Measurements from ENCODE around the gene ZNF474. TPM values are rescaled to one million over a fixed set of nuclear protein-coding genes. Genes with fewer than 3 reads are reported as not detected.

Gene ZNF474
- polyA plus RNA-seq, 1 donor from 2014 or later = 0.35 TPM

GRCh38 chr5:122175852-122176251 lies 46.5 kb downstream of the ZNF474 start:
- Mint-ChIP-seq H3K4me1 (no peaks in the 10 kb centered on the region), H3K9me3 (no peaks in the 10 kb centered on the region), H3K27ac (no peak overlapping the region), H3K27me3 (peaks cover 2% of the 10 kb centered on the region), H3K4me3 (no peak overlapping the region), H3K36me3 (no peaks in the 10 kb centered on the region)

DNA sequence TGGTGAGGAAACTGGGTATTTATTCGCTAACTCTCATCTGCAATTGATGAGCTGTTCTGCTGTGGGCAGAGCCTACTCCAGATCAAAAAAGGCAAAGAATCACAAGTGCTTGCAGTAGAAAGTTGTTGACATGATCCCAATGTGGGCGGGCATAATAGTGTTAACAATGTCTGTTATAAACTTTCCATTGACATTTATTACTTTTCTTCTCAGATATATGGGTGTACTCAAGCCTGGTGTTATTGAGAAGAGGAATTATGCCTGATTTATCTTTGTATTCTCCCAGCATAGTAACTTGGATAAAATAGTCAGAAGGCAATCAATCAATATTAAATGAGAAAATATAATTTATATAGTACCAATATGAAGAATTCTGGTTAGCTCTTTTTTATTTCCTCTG lies 47.8 kb downstream of the ZNF474 start:
- Mint-ChIP-seq H3K27me3 (peaks cover 6% of the 10 kb centered on the region), H3K9me3 (no peaks in the 10 kb centered on the region), H3K36me3 (no peaks in the 10 kb centered on the region), H3K4me3 (no peak overlapping the region), H3K27ac (no peak overlapping the region), H3K4me1 (no peaks in the 10 kb centered on the region)

- Mint-ChIP-seq H3K4me3 (no peak overlapping the region), H3K9me3 (no peaks in the 10 kb centered on the region), H3K27me3 (peaks cover 9% of the 10 kb centered on the region), H3K4me1 (no peaks in the 10 kb centered on the region), H3K27ac (no peak overlapping the region), H3K36me3 (no peaks in the 10 kb centered on the region)
Observed at GRCh38 chr5:122179701-122180100, 50.4 kb downstream of the ZNF474 start.

- no peak overlapping the region for H3K27ac Mint-ChIP-seq
Observed at GRCh38 chr5:122180146-122180712, 50.9 kb downstream of the ZNF474 start.

DNA sequence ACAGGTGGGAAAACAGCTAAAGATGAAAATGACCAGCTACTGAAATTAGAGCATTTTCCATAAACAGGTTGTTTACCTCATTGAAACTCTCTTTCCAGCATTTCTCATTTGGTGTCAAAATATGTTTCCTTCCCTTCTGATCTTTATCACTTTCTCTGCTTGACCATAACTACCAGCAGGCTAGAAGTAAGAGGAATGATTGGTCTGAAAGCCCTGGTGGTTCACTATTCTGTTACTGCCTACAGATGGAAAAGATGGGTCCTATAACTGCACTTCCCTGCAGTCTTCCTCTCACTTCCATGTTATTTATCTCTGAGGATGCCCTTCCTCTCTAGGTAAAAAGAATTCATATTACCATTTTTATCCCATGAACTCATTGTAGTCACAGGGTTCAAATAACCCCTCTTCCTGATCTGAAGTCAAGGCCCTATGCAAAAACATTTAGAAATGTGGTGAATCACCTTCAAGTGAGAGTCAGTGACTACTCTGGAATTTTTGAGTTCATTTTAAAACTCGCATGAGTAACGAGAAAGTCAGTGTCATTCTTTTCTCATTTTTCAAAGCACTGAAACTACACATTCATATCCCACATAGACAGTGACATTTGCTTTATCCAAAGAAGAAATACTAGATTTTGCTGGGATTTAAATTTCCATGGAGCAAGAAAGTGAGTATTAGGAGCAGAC lies 51.7 kb downstream of the ZNF474 start:
- Mint-ChIP-seq H3K9me3 (peaks cover 0 to 3% (median 3%) of the 10 kb centered on the region in 3 donors), H3K27ac (no peak overlapping the region), H3K4me3 (no peak overlapping the region), H3K27me3 (peaks cover 9% of the 10 kb centered on the region), H3K36me3 (no peaks in the 10 kb centered on the region), H3K4me1 (no peaks in the 10 kb centered on the region)

More at GRCh38 chr5:122180146-122180712, 50.9 kb downstream of the ZNF474 start:
- H3K4me1 Mint-ChIP-seq = no peaks in the 10 kb centered on the region
- no peaks in the 10 kb centered on the region for H3K36me3 Mint-ChIP-seq
- no peaks in the 10 kb centered on the region for H3K9me3 Mint-ChIP-seq
- no peak overlapping the region for H3K4me3 Mint-ChIP-seq
- peaks cover 9% of the 10 kb centered on the region for H3K27me3 Mint-ChIP-seq

DNA sequence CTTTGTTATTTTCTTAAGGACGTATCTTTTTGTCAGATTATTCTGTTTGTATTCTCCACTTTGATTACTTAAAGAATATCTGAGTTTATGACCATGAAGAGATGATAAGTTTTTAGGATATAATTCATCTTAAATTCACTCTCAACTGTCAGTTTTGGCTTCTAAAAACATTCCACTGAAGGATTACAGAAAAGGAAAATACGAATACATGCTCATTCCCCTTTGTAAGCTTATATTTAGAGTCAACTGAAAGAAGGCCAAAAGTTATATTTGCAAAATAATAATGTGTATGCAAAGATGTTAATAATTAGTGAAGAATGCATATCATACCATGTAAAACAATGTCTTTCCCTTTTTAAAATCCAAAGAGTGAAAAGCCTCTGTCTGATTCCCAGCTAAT lies 52.5 kb downstream of the ZNF474 start:
- H3K27ac Mint-ChIP-seq = no peak overlapping the region
- H3K4me3 Mint-ChIP-seq = no peak overlapping the region
- peaks cover 0 to 3% (median 3%) of the 10 kb centered on the region in 3 donors for H3K9me3 Mint-ChIP-seq
- no peaks in the 10 kb centered on the region for H3K4me1 Mint-ChIP-seq
- H3K27me3 Mint-ChIP-seq = peaks cover 11% of the 10 kb centered on the region
- no peaks in the 10 kb centered on the region for H3K36me3 Mint-ChIP-seq

GRCh38 chr5:122182491-122182921 lies 53.2 kb downstream of the ZNF474 start:
- Mint-ChIP-seq H3K9me3 (peaks cover 0 to 3% (median 3%) of the 10 kb centered on the region in 3 donors), H3K27me3 (peaks cover 11% of the 10 kb centered on the region), H3K4me3 (no peak overlapping the region), H3K27ac (no peak overlapping the region), H3K4me1 (no peaks in the 10 kb centered on the region), H3K36me3 (no peaks in the 10 kb centered on the region)

- no peaks in the 10 kb centered on the region for H3K36me3 Mint-ChIP-seq
- no peak overlapping the region for H3K4me3 Mint-ChIP-seq
- peaks cover 11% of the 10 kb centered on the region for H3K27me3 Mint-ChIP-seq
- no peaks in the 10 kb centered on the region for H3K4me1 Mint-ChIP-seq
- H3K9me3 Mint-ChIP-seq = peaks cover 0 to 3% (median 3%) of the 10 kb centered on the region in 3 donors
- no peak overlapping the region for H3K27ac Mint-ChIP-seq
Observed at GRCh38 chr5:122183098-122183787, 53.9 kb downstream of the ZNF474 start.

DNA sequence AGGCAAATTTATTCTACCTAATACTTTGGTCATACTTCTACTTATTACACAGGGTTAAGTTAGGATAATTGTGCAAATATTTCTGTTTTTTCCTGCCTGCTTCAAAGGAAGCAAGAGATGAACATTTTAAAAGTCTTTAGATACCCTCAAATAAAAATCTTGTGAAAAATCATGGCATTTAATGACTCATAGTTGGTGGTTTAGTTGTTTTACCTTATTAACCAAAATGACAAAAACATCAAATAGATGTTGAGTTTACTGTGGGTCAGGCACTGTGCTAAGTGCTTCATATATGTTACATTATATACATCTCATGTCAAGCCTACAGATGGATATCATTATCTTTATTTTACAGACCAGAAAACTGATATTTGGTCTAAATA lies 54.4 kb downstream of the ZNF474 start:
- H3K9me3 Mint-ChIP-seq = peaks cover 0 to 3% (median 3%) of the 10 kb centered on the region in 3 donors
- no peak overlapping the region for H3K27ac Mint-ChIP-seq
- H3K4me3 Mint-ChIP-seq = no peak overlapping the region
- H3K4me1 Mint-ChIP-seq = no peaks in the 10 kb centered on the region
- no peaks in the 10 kb centered on the region for H3K36me3 Mint-ChIP-seq
- peaks cover 11% of the 10 kb centered on the region for H3K27me3 Mint-ChIP-seq

GRCh38 chr5:122184676-122185255 lies 55.4 kb downstream of the ZNF474 start:
- H3K36me3 Mint-ChIP-seq = no peaks in the 10 kb centered on the region
- peaks cover 0 to 3% (median 3%) of the 10 kb centered on the region in 3 donors for H3K9me3 Mint-ChIP-seq
- H3K4me3 Mint-ChIP-seq = no peak overlapping the region
- no peaks in the 10 kb centered on the region for H3K4me1 Mint-ChIP-seq
- no peak overlapping the region for H3K27ac Mint-ChIP-seq
- peaks cover 14% of the 10 kb centered on the region for H3K27me3 Mint-ChIP-seq

GRCh38 chr5:122187426-122187825 lies 58.1 kb downstream of the ZNF474 start:
- no peaks in the 10 kb centered on the region for H3K4me1 Mint-ChIP-seq
- no peak overlapping the region for H3K27ac Mint-ChIP-seq
- peaks cover 0 to 3% (median 3%) of the 10 kb centered on the region in 3 donors for H3K9me3 Mint-ChIP-seq
- no peaks in the 10 kb centered on the region for H3K36me3 Mint-ChIP-seq
- no peak overlapping the region for H3K4me3 Mint-ChIP-seq
- peaks cover 19% of the 10 kb centered on the region for H3K27me3 Mint-ChIP-seq

GRCh38 chr5:122190156-122190555 lies 60.8 kb downstream of the ZNF474 start:
- no peak overlapping the region for H3K27ac Mint-ChIP-seq
- H3K9me3 Mint-ChIP-seq = peaks cover 0 to 3% (median 3%) of the 10 kb centered on the region in 3 donors
- peaks cover 21% of the 10 kb centered on the region for H3K27me3 Mint-ChIP-seq
- no peaks in the 10 kb centered on the region for H3K36me3 Mint-ChIP-seq
- peaks cover 0 to 3% (median 2%) of the 10 kb centered on the region in 3 donors for H3K4me1 Mint-ChIP-seq
- H3K4me3 Mint-ChIP-seq = no peak overlapping the region

- Mint-ChIP-seq H3K4me1 (peaks cover 0 to 3% (median 2%) of the 10 kb centered on the region in 3 donors), H3K36me3 (no peaks in the 10 kb centered on the region), H3K27ac (no peak overlapping the region), H3K9me3 (no peaks in the 10 kb centered on the region), H3K27me3 (peaks cover 21% of the 10 kb centered on the region), H3K4me3 (no peak overlapping the region)
Observed at GRCh38 chr5:122192497-122193496, 63.5 kb downstream of the ZNF474 start.

DNA sequence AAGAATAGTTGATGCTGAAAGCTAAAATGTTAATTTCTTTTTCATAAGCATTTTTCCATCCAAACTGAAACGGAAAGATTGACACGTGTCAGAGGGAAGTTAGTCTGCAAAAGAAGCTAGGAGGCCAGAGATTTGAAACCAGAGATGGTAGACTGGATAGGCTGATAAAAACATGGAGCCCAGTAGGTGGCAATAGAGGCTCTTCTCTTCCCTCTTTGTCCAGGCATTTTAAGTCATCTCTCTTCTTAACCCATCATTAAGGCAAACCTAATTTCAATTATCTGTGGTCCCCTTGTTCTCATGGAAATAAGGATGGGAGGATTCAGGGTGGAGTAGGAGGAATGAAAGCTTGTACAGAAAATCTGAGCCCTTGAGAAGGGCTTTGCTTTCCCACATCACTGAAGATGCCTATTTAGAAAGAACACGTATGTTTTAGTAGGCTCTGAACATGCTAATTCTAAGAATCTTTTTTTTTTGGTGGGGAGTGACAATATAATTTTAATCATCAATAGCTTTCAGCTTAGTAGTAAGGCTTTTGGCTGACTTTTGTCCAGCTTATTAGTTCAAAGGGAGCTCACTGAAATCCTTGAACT lies 66.6 kb downstream of the ZNF474 start:
- Mint-ChIP-seq H3K27me3 (peaks cover 14% of the 10 kb centered on the region), H3K4me1 (peaks cover 0 to 3% (median 2%) of the 10 kb centered on the region in 3 donors), H3K27ac (no peak overlapping the region), H3K4me3 (no peak overlapping the region), H3K9me3 (no peaks in the 10 kb centered on the region), H3K36me3 (no peaks in the 10 kb centered on the region)

Measured in IgD-negative memory B cell (primary cell).